Activated effector memory CD4-positive, alpha-beta T cell treated with anti-CD3 and anti-CD28 coated beads, Interleukin-2, amount 50 U/mL, for 16 hours (primary cell): ENCODE results near the gene PIGM.
A peak's percentile ranks its signal among the peaks of the same experiment; 100 is the strongest.

ENCODE experiments used
- DNase-seq: peaks from one replicate; pipeline ENCODE4 v3.0.0-alpha.2; 2020

Gene PIGM

DNA sequence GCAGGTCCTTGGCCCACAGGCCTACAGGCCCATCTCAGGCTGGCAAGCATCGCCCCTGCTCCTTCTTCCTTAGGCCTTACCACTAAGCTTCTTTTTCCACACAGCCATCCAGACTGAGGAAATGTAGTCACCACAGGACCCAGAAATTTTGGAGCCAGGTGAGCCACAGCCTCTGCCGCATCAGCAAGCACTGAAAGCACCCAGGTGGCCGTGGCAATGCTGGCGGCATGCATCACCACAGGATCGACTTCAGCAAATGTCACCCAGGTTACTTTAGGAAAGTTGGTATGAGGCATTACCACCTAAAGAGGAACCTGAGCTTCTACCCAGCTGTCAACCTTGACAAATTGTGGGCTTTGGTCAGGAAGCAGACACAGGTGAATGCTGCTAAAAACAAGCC lies 11.6 kb downstream of the PIGM start:
- DNase-seq = no peak

DNA sequence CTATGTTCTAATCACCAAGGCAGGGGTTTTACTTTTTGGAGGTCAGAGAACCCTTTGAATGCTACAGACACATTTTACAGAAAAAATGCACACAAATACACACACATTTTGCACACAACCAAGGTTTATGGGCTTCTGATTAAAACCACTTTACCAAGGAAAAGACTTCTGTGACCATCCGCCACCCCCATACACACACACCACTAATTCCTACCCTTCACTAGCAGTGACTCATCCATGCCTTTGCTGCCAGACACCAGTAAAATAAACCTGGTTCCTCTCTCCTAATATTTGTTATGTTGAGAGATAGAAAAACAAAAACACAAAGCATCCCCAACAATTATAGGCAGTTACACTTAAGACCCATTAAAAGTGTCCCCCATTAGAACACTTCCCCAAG lies 12.9 kb downstream of the PIGM start:
- DNase-seq = no peak

DNA sequence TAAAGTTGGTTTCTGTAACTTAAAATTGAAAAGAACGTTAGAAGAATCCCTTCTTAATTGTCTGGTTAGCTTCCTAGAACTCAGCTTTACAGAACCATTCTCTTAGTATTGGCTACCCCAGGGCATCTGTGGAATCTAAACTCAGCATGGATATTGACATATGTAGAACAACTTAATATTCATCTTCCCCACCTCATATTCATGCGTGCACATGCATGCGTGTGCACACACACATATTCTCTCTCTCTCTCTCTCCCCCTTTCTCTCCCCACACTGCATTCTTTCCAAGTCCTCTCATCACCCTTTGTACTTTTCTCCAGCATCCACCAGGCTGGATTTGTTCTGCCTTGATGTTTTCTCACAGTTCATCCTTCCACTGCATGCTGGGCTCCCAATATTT lies 13.4 kb downstream of the PIGM start:
- no peak for DNase-seq

DNA sequence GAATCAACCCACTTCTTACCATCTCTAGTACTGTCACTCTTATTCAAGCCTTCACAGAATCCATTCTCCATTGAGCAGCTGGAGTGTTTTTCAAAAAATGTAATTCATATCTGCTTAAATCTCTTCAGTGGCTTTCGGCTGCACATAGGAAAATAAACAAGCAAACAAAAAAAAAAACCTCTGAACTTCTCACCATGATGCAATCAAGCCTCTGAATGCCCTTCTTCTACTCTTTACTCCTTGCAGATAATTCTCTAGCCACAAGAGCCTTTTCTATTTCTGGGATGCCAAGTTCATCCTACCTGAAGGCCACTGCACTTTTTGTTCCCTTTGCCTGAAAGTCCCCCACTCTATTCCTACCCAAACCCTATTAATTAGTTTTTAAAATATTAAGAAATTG lies 14.2 kb downstream of the PIGM start:
- DNase-seq = no peak

DNA sequence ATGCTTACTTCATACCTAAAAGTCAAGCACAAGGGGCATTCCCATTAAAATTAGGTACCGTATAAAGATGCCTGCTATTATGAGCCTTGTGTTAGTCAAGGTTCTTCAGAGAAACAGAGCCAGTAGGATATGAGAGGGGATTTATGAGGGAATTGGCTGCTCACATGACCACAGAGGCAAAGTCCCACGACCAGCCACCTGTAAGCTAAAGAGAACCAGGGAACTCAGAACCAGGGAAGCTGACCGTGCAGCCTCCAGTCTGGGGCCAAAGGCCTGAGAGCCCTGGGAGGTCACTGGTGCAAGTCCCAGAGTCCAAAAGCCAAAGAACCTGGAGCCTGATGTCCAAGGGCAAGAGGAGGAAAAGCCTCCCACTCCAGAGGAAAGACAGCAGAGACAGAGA lies 20.0 kb downstream of the PIGM start:
- no peak for DNase-seq

DNA sequence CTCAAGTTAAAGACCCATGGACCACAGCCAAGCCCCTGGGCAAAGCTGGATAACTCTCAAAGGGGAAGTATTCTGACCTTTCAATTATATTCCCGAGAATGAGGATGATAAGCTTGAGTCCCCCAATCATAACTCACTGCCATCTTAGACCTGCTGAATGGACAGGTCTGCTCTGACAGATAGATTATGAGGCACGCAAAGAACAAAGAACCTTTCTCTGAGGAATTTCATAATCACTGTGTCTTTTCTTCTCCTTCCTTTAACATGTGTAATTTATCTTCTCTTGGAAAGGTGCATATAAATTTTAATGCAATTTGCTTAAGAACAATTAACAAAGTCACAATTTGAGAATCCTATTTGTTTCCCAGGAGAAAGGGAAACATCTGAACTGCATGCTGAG lies 22.0 kb downstream of the PIGM start:
- DNase-seq = no peak

DNA sequence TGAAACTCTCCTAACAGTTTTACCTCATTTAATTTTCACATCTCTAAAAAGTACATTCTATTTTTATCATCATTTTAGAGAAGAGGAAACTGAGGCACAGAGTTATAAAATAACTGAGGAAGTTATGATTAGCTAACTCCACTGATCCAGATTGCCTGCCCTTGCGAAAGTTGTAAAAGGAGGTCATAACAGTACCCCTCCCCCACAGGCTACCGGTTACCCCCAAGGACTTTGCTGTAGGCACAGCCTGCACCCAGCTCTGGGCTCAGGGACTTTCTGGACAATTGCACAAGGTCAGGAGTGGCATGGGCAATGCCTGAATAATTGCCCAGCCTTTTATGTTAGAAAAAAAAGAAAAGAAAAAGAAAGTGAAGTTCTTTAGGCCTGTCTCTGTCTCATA lies 22.7 kb downstream of the PIGM start:
- no peak for DNase-seq

DNA sequence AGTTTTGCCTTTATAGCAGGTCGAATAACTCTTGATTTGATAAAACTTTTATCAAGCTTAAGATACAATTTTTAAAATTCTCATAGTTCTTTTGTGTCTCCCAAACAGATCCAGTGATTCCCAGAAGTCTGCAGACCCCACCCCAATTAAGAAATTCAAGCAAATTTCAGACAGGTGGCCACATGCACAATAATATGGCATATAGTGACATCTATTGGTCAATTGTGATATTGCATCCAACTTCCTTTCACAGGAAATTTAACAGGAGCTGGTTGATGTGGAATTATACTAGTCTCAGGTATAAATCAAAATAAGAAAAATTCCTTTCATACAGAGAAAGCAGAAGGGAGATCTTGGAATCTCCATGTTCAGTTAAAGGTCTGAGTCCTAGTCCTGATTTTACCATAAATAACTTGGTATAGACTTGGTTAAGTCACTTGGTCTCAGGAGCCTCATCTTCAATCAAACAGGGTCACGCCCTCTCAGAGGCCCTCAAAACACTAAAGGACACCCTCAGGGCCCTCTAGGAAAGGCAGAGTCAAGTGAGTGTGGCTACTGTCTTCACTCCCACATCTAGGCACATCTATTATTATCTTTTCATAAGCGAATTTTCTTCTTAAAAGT lies 24.1 kb downstream of the PIGM start:
- DNase-seq = no peak

DNA sequence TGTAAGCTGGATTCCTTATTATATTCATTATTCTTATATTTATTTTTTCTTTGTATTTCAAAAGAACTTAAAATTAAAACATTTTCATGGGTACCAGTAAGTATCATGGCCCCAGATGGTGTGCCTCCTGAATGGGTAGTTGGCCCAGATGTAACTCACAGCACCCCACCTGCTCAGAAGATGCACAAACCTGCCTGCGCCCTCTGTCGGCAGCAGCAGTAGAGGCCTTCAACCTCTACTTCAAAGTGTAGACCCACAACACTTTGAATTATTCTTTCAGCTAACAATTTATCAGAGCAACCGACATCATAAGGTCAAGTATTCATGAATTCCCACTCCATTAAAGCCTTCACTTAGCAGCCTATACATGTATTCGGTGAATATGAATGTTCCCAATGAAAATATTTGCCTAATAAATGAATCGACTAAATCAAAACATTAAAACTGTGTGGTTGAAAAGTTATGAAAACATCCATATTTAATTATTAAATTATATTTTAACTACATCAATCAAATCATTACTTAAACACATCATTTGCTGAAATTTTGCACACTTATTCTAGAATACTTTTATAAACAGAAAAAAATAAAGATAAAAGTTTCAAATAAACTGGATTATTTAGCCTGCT lies 25.4 kb downstream of the PIGM start:
- peak; percentile 90 for DNase-seq

DNA sequence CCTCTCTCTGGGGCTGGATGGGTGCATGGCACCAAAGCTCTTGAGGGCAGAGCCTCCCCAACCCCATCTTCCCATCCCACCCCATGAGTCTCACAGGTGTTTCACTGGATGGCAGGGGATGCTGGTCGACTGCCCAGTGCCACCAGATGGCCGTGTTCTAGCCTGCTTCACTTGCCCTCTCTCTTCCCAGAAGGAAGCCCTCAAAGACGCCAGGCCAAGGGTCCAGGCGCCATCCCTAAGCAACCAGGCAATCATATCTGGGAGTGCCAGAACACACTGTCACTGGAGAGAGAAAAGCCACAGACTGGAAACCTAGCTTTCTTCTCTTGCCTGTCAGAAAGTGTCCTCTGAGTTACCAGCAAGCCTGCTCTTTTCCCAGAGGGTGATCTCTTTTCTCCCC lies 26.7 kb downstream of the PIGM start:
- no peak for DNase-seq

DNA sequence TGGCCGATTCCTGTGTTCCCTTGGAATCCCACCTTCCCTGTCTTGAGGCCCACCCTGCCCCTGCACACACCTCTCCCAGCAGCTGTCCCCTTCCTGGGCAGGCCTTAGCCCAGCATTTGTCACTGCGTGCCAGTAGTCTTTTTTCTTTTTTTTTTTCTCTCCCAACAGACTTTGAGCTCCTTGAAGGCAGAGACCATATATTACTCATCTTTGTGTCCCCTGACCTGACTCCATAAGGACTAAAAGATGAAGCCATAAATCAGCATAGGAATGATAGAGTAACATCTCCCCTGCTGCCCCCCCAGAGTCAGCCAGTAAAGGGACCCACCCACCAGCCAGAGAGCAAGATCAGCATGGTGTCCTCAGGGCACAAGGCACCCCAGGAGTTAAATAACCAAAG lies 27.4 kb downstream of the PIGM start:
- DNase-seq = no peak

DNA sequence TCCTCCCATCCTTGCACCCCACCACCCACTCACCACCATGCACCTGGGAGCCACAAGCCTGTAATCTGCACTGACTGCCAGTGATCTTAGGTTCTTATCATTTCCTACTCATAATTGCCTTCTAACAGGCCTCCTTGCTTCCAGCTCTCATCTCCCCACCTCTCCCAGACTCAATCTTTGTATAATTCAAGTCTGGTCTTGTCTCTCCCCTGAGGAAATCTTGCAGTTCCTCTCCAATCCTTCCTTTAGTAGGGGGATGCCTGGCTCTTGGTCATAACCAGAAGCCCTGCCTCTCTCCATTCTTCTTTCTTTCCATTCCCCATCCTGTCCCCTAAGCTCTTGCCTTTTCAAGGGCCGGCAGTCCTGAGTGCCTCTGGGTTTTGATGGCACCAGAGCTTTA lies 27.8 kb downstream of the PIGM start:
- no peak for DNase-seq

DNA sequence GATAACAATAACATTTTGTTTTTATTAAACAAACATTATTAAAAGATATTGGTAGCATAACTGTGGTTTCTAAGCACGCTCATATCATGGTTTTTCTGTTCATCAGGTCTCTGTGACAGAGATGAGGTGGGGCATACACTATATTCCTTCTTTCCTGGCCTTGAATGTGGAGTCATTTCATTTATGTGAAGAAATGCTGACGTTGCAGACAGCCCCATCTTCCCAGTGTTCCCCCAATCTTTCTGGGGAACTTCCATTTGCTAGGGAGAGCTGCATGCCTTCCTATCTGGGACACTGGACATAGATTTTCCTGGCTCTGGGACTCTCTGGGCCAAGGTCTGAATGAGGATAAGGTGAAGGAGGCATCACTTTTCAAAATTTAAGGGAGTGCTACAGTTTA lies 30.4 kb downstream of the PIGM start:
- DNase-seq = no peak

DNA sequence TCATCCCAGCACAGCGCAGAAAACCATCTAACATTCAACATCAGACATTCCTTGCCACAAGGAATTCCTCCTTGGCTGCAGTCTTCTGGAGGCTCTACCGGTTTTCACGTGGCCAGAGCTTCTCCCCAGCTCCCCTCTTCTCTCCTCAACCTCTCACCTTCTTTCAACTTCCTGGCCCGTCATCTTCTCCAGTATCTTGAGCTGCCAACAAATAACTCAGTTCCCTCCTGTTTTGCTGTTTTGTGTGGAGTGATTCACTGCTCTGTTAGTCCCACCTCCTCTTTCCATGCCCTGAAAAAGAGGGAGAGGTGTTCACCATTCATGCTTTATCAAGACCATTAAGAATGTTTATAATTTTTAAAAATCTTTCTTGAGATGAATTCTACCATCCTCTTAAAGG lies 32.6 kb downstream of the PIGM start:
- no peak for DNase-seq

DNA sequence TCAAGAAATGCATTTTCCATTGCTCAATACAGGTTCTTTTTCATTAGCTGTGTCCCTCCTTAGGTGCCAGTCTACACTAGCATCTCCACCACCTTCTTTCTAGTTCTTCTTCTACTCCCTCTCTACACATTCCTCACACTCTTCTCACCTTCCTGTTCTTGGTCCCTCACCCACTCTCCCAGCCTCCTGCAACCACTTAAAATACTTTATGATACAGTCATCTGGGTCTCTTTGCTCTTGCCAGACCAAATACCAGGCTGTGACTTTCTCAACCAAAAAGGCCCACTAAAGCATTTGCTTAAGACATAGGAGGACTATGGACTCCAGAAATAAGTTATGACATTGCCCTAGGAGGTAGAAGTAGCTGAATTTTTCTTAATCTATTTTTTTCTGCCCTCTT lies 35.1 kb downstream of the PIGM start:
- DNase-seq = no peak

DNA sequence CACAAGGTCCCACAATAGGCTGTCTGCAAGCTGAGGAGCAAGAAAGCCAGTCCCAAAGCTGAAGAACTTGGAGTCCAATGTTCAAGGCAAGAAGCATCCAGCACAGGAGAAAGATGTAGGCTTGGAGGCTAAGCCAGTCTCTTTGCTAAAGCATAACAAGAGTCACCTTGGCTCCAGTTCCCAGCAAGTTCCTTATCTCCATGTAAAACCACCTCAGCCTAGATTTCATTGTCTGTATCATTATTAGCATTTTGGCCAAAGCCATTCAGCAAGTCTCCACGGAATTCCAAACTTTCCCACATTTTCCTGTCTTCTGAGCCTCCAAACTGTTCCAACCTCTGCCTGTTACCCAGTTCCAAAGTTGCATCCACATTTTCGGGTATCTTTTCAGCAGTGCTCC lies 36.9 kb downstream of the PIGM start:
- no peak for DNase-seq

DNA sequence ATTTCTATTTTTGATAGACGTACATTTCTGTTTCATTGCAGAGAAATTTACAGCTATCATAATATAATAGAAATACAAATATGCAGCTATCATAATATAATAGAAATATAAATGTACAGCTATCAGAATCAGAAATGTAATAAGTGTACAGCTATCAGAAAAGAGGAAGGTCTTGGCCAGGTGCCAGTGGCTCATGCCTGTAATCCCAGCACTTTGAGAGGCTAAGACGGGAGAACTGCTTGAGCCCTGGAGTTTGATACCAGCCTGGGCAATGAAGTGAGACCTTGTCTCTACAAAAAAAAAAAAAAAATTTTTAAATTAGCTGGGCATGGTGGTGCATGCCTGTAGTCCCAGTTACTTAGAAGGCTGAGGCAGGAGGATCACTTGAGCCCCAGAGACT lies 37.9 kb downstream of the PIGM start:
- no peak for DNase-seq

DNA sequence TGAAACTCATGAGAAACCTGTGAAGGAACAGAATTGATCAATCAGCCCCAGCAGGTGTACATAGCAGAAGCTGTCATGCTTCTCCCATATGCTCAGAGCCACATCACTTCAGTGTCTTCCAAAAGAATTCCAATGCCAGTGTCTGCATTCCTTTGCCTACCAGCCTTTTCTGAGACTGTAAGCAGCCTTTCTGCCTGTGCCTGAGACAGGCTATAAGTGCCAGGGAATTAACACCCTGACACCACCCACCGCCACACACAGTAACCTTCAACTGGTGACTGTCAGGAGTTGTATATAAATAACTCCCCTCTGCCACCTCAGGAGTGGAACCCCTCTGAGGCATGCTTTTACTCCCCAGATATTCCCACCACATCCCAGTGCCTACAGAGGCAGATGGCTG lies 39.6 kb downstream of the PIGM start:
- no peak for DNase-seq

DNA sequence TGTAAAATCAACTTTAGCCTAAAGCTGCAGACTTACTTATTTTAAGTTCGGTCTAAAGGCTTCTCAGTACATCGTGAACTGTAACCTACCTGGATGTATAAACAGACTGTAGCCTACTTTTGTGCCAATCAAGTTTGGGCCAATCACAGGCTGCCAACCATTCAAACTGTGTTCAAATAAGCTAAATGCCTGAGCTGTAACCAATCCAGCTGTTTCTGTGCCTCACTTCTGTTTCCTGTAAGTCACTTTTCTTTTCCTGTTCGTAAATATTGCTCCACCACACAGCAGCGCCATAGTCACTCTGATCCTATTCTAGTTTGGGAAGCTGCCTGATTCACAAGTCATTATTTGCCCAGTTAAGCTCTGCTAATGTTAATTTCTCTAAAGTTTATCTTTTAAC lies 40.3 kb downstream of the PIGM start:
- no peak for DNase-seq

DNA sequence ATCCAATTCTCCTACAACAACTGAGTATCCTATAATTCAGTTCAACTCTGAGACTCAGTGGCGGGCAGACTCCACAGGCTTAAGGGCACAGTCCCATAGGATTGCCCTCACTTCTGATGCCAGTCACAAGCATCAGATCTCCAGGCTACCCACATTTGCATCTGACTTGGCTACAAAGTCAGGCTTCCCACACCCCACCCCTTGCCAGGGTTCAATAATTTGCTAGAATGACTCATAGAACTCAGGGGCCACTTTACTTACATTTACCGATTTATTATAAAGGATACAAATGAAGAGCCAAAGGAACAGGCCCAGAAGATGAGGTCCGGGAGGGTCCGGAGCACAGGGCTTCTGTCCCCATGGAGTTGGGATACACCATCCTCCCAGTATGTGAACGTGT lies 41.8 kb downstream of the PIGM start:
- no peak for DNase-seq

DNA sequence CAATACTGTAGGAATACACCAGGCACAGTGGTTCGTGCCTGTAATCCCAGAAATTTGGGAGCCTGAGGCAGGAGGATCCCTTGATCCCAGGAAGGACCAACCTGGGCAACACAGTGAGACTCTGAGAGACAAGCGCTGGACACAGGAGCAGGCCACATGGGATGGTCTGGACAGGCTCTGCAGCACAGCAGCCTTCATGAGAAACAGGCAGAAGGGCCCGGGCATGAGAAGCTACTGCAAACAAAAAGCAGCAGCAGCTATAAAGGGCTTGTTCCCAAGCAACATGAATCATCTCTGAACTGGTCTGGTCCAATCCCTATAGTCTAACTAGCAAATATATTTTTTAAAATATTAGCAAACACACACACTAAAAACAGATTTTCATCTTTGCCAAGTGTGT lies 42.2 kb downstream of the PIGM start:
- no peak for DNase-seq

DNA sequence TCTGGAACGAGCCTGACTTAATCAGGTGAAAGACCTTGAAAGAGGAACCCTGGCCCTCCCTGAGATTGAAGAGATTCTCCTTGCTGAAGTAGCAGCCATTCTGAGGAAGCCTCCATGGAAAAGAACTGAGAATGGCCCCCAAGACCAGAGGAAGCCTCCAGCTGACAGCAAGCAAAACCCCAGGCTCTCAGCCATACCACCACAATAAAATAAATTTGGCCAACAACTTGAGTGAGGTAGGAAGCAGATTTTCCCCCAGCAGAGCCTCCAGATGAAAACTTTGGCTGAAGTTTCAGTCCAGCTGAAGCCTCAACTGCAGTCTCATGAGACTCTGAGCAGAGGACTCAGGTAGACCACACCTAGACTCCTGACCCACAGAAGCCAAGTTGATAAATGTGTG lies 43.8 kb downstream of the PIGM start:
- DNase-seq = no peak

DNA sequence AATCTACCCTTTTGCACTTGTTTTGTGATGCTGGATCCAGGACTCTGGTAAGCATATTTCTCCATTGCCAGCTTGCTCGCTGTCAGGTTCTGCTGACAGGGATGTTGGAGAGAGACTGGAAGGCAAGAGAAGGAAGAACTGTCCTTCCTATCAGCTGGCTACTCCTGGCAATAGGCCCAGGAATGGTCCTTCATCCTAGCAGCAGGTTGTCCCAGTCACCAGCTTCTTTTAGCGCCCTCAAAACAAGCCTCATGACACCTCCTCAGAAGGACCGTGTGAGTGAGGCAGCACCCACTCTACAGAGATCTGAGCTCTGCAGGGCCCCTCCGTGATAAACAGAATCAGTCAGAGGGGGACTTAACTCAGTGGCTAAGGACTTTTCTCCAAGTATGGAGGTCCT lies 44.6 kb downstream of the PIGM start:
- no peak for DNase-seq

DNA sequence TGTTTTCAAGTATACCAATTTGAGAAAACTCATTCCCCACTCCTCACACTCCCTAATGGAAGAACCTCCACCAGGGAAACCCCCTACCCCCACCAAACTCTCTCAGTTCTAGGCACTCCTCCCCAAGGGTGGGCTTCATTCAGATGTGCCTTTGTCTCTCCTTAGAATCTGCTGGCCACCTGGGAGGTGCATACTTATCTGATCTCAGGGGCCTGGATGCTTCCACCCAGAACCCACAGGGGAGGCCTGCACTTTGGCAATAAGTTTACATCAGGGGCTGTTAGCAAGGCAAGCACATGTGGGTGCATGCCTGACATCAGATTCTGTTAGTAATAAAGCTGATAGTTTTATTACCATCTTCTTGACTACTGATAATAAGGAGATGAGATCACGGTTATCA lies 45.3 kb downstream of the PIGM start:
- DNase-seq = no peak

DNA sequence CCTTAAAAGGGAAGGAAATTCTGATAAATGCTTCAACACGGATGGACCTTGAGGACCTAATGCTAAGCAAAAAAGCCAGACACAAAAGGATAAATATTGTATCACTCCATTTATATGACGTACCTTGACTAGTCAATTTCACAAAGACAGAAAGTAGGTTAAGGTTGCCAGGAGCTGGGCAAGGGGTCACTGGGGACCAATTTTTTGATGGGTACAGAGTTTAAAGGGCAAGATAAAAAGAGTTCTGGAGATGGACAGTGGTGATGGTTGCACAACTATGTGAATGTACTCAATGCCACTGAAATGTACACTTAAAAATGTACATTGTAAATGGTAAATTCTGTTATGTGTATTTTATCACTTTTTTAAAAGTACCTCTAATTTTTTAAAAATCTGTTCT lies 45.7 kb downstream of the PIGM start:
- no peak for DNase-seq

DNA sequence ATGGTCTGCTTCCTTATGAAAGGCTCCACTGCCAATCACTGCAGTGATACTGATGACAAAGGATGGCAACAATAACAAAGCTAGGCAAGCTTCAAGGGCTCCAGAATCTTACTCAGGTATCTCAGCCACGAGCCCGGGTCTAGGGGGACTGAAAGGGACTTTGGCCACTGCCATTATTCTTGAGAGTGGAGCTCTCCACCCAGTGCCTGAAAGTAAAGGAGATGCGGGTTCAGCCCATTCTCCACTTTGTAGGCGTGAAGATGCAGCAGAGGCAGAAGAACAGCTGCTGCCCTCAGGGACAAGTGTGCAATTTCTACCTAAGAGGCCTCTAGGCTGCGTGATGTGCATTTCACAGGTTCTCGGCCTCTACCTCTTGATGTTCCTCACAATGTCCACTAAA lies 46.3 kb downstream of the PIGM start:
- no peak for DNase-seq
